Raji (cell line): Measurements from ENCODE around the gene MRTFB.

ENCODE experiments used
- POLR2A ChIP-seq: IDR thresholded peaks from 2 replicates; pipeline ENCODE4 v1.6.1; 2011; ENCODE audit warnings: low read depth, low read length, control low read depth; ENCODE audit not compliant: insufficient read depth

MRTFB gene

GRCh38 chr16:14131774-14132695, 60.9 kb downstream of the MRTFB start:
- no peak for TF ChIP-seq POLR2A

- TF ChIP-seq POLR2A = no peak
Measured at GRCh38 chr16:14132696-14133048, 61.6 kb downstream of the MRTFB start.

GRCh38 chr16:14133907-14134306, 62.8 kb downstream of the MRTFB start:
- no peak for TF ChIP-seq POLR2A

GRCh38 chr16:14135704-14136103, 64.6 kb downstream of the MRTFB start:
- TF ChIP-seq POLR2A = no peak

- TF ChIP-seq POLR2A = no peak
Measured at GRCh38 chr16:14139872-14140271, 68.8 kb downstream of the MRTFB start.

GRCh38 chr16:14140923-14141322, 69.8 kb downstream of the MRTFB start:
- no peak for TF ChIP-seq POLR2A

- no peak for TF ChIP-seq POLR2A
Measured at GRCh38 chr16:14146445-14146844, 75.3 kb downstream of the MRTFB start.

GRCh38 chr16:14148016-14148415, 76.9 kb downstream of the MRTFB start:
- no peak for TF ChIP-seq POLR2A

- TF ChIP-seq POLR2A = no peak
Measured at GRCh38 chr16:14148569-14148968, 77.5 kb downstream of the MRTFB start.

- no peak for TF ChIP-seq POLR2A
Measured at GRCh38 chr16:14150796-14151195, 79.7 kb downstream of the MRTFB start.

- no peak for TF ChIP-seq POLR2A
Measured at GRCh38 chr16:14151256-14152030, 80.3 kb downstream of the MRTFB start.

GRCh38 chr16:14155572-14156190, 84.6 kb downstream of the MRTFB start:
- TF ChIP-seq POLR2A = no peak

GRCh38 chr16:14164916-14165662, 94.0 kb downstream of the MRTFB start:
- TF ChIP-seq POLR2A = no peak

GRCh38 chr16:14168146-14168545, 97.0 kb downstream of the MRTFB start:
- TF ChIP-seq POLR2A = no peak

- no peak for TF ChIP-seq POLR2A
Measured at GRCh38 chr16:14172200-14172809, 101.2 kb downstream of the MRTFB start.

- TF ChIP-seq POLR2A = no peak
Measured at GRCh38 chr16:14175086-14175485, 104.0 kb downstream of the MRTFB start.
